ENCODE measurements around the gene TSR1. TPM values are rescaled to one million over a fixed set of nuclear protein-coding genes. Genes with fewer than 3 reads are reported as not detected.

TSR1 gene
- total and polyA plus RNA-seq, 9 of the 15 experiments (the other 6 are each of a cell fraction or from before 2014, with no cell fraction given) = 16.4 to 87.5 (median 55.2) TPM

DNA sequence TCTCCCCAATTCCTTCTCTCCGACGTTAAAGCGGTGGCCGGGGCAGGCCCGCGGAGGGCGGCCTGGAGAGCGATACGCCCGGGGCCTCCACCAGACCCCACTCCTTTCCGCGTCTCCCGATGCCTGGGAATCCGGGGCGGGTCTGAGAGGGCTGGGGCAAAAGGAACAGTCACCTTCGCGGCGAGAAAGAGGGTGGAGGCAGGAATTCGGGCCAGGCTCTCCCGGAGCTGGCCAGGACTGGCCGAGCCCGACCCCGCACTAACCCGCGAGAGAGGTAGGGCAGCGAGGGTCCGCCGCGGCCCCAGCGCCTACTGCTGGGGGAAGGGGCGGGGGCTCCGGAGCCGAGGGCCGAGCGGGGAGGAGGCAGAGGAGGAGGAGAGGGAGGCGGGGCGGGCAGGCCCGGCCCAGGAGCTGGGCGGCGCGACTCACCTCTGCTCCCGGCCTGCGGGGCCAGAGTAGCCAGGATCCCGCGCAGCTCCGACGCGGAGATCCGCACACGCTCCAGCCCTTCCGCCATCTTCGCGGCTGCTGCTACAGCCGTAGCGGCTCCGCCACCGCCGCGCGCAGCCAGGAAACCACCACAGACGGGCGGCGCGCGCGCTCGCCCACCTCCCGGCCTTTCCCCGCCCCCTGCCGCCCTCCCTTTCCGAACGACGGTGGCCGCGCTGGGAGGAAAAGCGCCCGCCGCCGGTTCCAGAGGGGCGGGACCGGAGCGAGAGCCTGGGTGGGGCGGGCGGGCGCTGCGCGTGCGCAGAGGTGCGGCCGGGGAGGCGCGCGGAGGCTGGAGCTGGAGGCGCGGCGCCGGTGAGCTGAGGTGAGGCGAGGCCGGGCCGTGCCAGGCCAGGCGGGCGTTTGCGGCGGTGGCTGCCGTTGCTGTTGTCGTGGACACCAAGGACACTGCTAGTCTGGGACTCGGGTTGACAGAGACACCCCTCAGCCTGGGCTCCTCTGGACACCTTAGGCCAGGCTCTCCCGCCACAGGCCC lies 32.8 kb downstream of the TSR1 start, which contains the start of the genes SMG6 and SRR (continued):
- TF ChIP-seq, protein P1, sequence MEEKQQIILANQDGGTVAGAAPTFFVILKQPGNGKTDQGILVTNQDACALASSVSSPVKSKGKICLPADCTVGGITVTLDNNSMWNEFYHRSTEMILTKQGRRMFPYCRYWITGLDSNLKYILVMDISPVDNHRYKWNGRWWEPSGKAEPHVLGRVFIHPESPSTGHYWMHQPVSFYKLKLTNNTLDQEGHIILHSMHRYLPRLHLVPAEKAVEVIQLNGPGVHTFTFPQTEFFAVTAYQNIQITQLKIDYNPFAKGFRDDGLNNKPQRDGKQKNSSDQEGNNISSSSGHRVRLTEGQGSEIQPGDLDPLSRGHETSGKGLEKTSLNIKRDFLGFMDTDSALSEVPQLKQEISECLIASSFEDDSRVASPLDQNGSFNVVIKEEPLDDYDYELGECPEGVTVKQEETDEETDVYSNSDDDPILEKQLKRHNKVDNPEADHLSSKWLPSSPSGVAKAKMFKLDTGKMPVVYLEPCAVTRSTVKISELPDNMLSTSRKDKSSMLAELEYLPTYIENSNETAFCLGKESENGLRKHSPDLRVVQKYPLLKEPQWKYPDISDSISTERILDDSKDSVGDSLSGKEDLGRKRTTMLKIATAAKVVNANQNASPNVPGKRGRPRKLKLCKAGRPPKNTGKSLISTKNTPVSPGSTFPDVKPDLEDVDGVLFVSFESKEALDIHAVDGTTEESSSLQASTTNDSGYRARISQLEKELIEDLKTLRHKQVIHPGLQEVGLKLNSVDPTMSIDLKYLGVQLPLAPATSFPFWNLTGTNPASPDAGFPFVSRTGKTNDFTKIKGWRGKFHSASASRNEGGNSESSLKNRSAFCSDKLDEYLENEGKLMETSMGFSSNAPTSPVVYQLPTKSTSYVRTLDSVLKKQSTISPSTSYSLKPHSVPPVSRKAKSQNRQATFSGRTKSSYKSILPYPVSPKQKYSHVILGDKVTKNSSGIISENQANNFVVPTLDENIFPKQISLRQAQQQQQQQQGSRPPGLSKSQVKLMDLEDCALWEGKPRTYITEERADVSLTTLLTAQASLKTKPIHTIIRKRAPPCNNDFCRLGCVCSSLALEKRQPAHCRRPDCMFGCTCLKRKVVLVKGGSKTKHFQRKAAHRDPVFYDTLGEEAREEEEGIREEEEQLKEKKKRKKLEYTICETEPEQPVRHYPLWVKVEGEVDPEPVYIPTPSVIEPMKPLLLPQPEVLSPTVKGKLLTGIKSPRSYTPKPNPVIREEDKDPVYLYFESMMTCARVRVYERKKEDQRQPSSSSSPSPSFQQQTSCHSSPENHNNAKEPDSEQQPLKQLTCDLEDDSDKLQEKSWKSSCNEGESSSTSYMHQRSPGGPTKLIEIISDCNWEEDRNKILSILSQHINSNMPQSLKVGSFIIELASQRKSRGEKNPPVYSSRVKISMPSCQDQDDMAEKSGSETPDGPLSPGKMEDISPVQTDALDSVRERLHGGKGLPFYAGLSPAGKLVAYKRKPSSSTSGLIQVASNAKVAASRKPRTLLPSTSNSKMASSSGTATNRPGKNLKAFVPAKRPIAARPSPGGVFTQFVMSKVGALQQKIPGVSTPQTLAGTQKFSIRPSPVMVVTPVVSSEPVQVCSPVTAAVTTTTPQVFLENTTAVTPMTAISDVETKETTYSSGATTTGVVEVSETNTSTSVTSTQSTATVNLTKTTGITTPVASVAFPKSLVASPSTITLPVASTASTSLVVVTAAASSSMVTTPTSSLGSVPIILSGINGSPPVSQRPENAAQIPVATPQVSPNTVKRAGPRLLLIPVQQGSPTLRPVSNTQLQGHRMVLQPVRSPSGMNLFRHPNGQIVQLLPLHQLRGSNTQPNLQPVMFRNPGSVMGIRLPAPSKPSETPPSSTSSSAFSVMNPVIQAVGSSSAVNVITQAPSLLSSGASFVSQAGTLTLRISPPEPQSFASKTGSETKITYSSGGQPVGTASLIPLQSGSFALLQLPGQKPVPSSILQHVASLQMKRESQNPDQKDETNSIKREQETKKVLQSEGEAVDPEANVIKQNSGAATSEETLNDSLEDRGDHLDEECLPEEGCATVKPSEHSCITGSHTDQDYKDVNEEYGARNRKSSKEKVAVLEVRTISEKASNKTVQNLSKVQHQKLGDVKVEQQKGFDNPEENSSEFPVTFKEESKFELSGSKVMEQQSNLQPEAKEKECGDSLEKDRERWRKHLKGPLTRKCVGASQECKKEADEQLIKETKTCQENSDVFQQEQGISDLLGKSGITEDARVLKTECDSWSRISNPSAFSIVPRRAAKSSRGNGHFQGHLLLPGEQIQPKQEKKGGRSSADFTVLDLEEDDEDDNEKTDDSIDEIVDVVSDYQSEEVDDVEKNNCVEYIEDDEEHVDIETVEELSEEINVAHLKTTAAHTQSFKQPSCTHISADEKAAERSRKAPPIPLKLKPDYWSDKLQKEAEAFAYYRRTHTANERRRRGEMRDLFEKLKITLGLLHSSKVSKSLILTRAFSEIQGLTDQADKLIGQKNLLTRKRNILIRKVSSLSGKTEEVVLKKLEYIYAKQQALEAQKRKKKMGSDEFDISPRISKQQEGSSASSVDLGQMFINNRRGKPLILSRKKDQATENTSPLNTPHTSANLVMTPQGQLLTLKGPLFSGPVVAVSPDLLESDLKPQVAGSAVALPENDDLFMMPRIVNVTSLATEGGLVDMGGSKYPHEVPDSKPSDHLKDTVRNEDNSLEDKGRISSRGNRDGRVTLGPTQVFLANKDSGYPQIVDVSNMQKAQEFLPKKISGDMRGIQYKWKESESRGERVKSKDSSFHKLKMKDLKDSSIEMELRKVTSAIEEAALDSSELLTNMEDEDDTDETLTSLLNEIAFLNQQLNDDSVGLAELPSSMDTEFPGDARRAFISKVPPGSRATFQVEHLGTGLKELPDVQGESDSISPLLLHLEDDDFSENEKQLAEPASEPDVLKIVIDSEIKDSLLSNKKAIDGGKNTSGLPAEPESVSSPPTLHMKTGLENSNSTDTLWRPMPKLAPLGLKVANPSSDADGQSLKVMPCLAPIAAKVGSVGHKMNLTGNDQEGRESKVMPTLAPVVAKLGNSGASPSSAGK (IDR thresholded peaks at IDR 0.05) = peak; percentile 46; the same call in 1 of the 2 replicates
- TF ChIP-seq MTA3 (IDR thresholded peaks at IDR 0.05; ENCODE audit: borderline replicate concordance) = peak; percentile 74; the same call in 1 of the 2 replicates
- no peak for TF ChIP-seq MAFK (IDR thresholded peaks at IDR 0.05; ENCODE audit: low read length)
- TF ChIP-seq POLR2A (conservative IDR thresholded peaks at IDR 0.05) = peak; percentile 83
- peak; percentile 71; the same call in 1 of the 2 replicates for TF ChIP-seq EP400 (IDR thresholded peaks at IDR 0.05)
- TF ChIP-seq NONO (IDR thresholded peaks at IDR 0.05; ENCODE audit: low read depth in 2 of 2, low read length in 1 of 2) = 0 out of 4 replicates have a peak, but pooled peaks of 1 of the 2 experiments have one; percentile 14
- no peak for TF ChIP-seq TCF7 (IDR thresholded peaks at IDR 0.05; ENCODE audit: borderline replicate concordance)
- TF ChIP-seq, protein P2, sequence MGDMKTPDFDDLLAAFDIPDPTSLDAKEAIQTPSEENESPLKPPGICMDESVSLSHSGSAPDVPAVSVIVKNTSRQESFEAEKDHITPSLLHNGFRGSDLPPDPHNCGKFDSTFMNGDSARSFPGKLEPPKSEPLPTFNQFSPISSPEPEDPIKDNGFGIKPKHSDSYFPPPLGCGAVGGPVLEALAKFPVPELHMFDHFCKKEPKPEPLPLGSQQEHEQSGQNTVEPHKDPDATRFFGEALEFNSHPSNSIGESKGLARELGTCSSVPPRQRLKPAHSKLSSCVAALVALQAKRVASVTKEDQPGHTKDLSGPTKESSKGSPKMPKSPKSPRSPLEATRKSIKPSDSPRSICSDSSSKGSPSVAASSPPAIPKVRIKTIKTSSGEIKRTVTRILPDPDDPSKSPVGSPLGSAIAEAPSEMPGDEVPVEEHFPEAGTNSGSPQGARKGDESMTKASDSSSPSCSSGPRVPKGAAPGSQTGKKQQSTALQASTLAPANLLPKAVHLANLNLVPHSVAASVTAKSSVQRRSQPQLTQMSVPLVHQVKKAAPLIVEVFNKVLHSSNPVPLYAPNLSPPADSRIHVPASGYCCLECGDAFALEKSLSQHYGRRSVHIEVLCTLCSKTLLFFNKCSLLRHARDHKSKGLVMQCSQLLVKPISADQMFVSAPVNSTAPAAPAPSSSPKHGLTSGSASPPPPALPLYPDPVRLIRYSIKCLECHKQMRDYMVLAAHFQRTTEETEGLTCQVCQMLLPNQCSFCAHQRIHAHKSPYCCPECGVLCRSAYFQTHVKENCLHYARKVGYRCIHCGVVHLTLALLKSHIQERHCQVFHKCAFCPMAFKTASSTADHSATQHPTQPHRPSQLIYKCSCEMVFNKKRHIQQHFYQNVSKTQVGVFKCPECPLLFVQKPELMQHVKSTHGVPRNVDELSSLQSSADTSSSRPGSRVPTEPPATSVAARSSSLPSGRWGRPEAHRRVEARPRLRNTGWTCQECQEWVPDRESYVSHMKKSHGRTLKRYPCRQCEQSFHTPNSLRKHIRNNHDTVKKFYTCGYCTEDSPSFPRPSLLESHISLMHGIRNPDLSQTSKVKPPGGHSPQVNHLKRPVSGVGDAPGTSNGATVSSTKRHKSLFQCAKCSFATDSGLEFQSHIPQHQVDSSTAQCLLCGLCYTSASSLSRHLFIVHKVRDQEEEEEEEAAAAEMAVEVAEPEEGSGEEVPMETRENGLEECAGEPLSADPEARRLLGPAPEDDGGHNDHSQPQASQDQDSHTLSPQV (IDR thresholded peaks at IDR 0.05) = peak; percentile 43
- TF ChIP-seq MEIS2 (IDR thresholded peaks at IDR 0.05; ENCODE audit: partially characterized antibody) = peak; percentile 44
